Measurements from ENCODE around the gene FADS6. TPM values are rescaled to one million over a fixed set of nuclear protein-coding genes. Genes with fewer than 3 reads are reported as not detected.
A peak's percentile ranks its signal among the peaks of the same experiment; 100 is the strongest.

Gene FADS6
- polyA plus RNA-seq, 1 donor (not counting 4 experiments of a cell fraction or from before 2014, with no cell fraction given) = 0.07 TPM

DNA sequence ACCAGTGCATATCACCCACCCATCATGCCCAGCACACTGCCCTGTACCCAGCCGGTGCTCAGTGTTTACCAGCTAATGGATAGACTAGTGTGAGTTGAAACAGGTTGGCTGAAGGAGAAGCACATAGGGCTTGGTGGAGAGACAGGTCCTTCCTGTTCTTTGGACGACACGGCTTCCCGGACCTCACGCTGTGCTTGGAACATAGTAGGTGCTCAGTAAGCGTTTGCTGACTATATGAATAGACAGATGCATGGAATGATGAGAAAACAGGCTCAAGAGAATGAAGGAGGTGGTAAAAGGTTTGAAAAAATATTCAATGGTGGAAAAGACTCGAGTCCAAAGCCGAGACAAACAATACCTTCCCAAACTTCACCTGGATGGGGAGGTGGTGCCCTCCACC, 6.8 kb upstream of the FADS6 start:
- Histone ChIP-seq H3K36me3 (ENCODE audit: control insufficient read depth in 2 of 2, extremely low read depth in 1 of 2, insufficient read depth in 2 of 2, low read length in 2 of 2) (no peaks in the 10 kb centered on the region), H2AFZ (ENCODE audit: control insufficient read depth, low read length) (no peak overlapping the region), H3K9me1 (ENCODE audit: control insufficient read depth, extremely low read depth, insufficient read depth, low read length) (no peaks in the 10 kb centered on the region), H3K27me3 (ENCODE audit: control insufficient read depth, extremely low read depth, insufficient read depth, low read length) (peaks cover 12% of the 10 kb centered on the region), H3K27ac (ENCODE audit: control insufficient read depth, insufficient read depth, low read length) (no peak overlapping the region), H3K4me2 (ENCODE audit: control insufficient read depth, extremely low read depth, insufficient read depth, low read depth, low read length) (no peak overlapping the region), H3K4me3 (ENCODE audit: control insufficient read depth in 2 of 3, extremely low read depth in 1 of 3, insufficient read depth in 2 of 3, low read depth in 1 of 3, low read length in 3 of 3) (no peak overlapping the region), H3K79me2 (ENCODE audit: control insufficient read depth, insufficient read depth, low read length) (no peaks in the 10 kb centered on the region), H3K4me1 (ENCODE audit: control insufficient read depth, extremely low read depth, insufficient read depth, low read length) (peaks cover 4% of the 10 kb centered on the region), H4K20me1 (ENCODE audit: control insufficient read depth, extremely low read depth, insufficient read depth, low read length) (no peaks in the 10 kb centered on the region), H3K9ac (ENCODE audit: control insufficient read depth, extremely low read depth, insufficient read depth, low read length) (no peak overlapping the region), H3K9me3 (ENCODE audit: control insufficient read depth, low read depth, low read length) (no peaks in the 10 kb centered on the region)
- FAIRE-seq (no peak), DNase-seq (ENCODE audit: low read depth, low spot score) (no peak)
- dilution Hi-C loops (cut with MboI; ENCODE audit: extremely low pct_ligation_motif_present, low sequenced_read_pairs) = no loop called here
- TF ChIP-seq EZH2 (IDR thresholded peaks at IDR 0.05; ENCODE audit: low read length) (no peak), CTCF (optimal IDR thresholded peaks at IDR 0.05 in 1 of 3, IDR thresholded peaks at IDR 0.05 in 1 of 3, conservative IDR thresholded peaks at IDR 0.05 in 1 of 3; ENCODE audit: extremely low read depth in 1 of 3, insufficient read depth in 2 of 3, low read length in 3 of 3) (no peak)

DNA sequence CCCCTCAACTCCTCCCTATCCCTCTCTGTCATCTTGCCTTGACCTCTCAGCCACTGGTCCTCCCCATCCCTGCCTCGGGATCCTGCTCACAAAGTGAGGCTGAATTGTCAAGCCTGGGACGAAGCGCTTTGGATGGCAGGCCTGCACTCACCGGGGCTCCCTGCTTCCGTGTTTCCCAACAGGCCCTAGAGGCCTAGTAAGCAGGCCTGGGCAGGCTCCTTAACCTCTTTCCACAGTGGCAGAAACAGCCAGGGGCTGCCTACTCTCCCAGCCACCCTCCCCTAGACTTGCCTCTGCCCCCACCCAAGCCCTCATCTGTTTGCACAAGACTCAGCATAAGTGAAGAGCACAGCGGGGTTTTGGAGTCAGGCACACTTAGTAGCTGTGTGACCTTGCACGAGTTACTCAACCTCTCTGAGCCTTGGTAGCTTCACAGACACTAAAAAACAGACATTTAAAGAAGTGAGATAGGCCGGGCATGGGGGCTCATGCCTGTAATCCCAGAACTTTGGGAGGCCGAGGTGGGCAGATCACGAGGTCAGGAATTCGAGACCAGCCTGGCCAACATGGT, 5.0 kb upstream of the FADS6 start:
- Histone ChIP-seq H3K9me1 (ENCODE audit: control insufficient read depth, extremely low read depth, insufficient read depth, low read length) (no peaks in the 10 kb centered on the region), H3K9ac (ENCODE audit: control insufficient read depth, extremely low read depth, insufficient read depth, low read length) (no peak overlapping the region), H3K4me2 (ENCODE audit: control insufficient read depth, extremely low read depth, insufficient read depth, low read depth, low read length) (no peak overlapping the region), H3K79me2 (ENCODE audit: control insufficient read depth, insufficient read depth, low read length) (no peaks in the 10 kb centered on the region), H3K27me3 (ENCODE audit: control insufficient read depth, extremely low read depth, insufficient read depth, low read length) (peaks cover 28% of the 10 kb centered on the region), H4K20me1 (ENCODE audit: control insufficient read depth, extremely low read depth, insufficient read depth, low read length) (no peaks in the 10 kb centered on the region), H3K36me3 (ENCODE audit: control insufficient read depth in 2 of 2, extremely low read depth in 1 of 2, insufficient read depth in 2 of 2, low read length in 2 of 2) (no peaks in the 10 kb centered on the region), H3K4me3 (ENCODE audit: control insufficient read depth in 2 of 3, extremely low read depth in 1 of 3, insufficient read depth in 2 of 3, low read depth in 1 of 3, low read length in 3 of 3) (no peak overlapping the region), H2AFZ (ENCODE audit: control insufficient read depth, low read length) (peak overlapping the region; percentile 78), H3K4me1 (ENCODE audit: control insufficient read depth, extremely low read depth, insufficient read depth, low read length) (peaks cover 4% of the 10 kb centered on the region), H3K9me3 (ENCODE audit: control insufficient read depth, low read depth, low read length) (no peaks in the 10 kb centered on the region), H3K27ac (ENCODE audit: control insufficient read depth, insufficient read depth, low read length) (no peak overlapping the region)
- FAIRE-seq (no peak), DNase-seq (ENCODE audit: low read depth, low spot score) (no peak)
- dilution Hi-C loops (cut with MboI; ENCODE audit: extremely low pct_ligation_motif_present, low sequenced_read_pairs) = no loop called here
- TF ChIP-seq EZH2 (IDR thresholded peaks at IDR 0.05; ENCODE audit: low read length) (no peak), CTCF (optimal IDR thresholded peaks at IDR 0.05 in 1 of 3, IDR thresholded peaks at IDR 0.05 in 1 of 3, conservative IDR thresholded peaks at IDR 0.05 in 1 of 3; ENCODE audit: extremely low read depth in 1 of 3, insufficient read depth in 2 of 3, low read length in 3 of 3) (no peak)

Measured in keratinocyte (primary cell).